Endodermal cell (in vitro differentiated cells): Measurements from ENCODE around the gene ESD. TPM values are rescaled to one million over a fixed set of nuclear protein-coding genes. Genes with fewer than 3 reads are reported as not detected.

Experiments
- DNase-seq: peaks from one replicate; pipeline ENCODE4 v3.0.0-alpha.2; 2017
- H3K27ac ChIP-seq: 2 replicates; pipeline ENCODE4 v1.5.1; 2013; ENCODE audit warnings: mild to moderate bottlenecking, low read depth, low read length, moderate library complexity
- H3K27me3 ChIP-seq: 2 replicates; pipeline ENCODE4 v1.6.1; 2013; ENCODE audit warnings: mild to moderate bottlenecking, low read length, moderate library complexity; ENCODE audit not compliant: insufficient read depth, control insufficient read depth, poor library complexity, severe bottlenecking
- H3K36me3 ChIP-seq: 2 replicates; pipeline ENCODE4 v1.7.0; 2013; ENCODE audit warnings: mild to moderate bottlenecking, low read length, moderate library complexity; ENCODE audit not compliant: control insufficient read depth, insufficient read depth
- H3K4me1 ChIP-seq: one replicate; pipeline ENCODE4 v1.7.0; 2013; ENCODE audit warnings: low read length; ENCODE audit not compliant: control insufficient read depth, insufficient read depth
- H3K4me3 ChIP-seq: 2 replicates; pipeline ENCODE4 v1.5.1; 2013; ENCODE audit warnings: mild to moderate bottlenecking, low read length, moderate library complexity
- H3K9ac ChIP-seq: 2 replicates; pipeline ENCODE4 v1.6.1; 2013; ENCODE audit warnings: mild to moderate bottlenecking, low read length, moderate library complexity; ENCODE audit not compliant: poor library complexity, severe bottlenecking; ENCODE audit errors: extremely low read depth
- H3K9me3 ChIP-seq: 2 replicates; pipeline ENCODE4 v1.6.1; 2013; ENCODE audit warnings: mild to moderate bottlenecking, low read length, moderate library complexity; ENCODE audit not compliant: control insufficient read depth
- H3K27ac Mint-ChIP-seq: 2 replicates; pipeline ENCODE4 v1.8.0; 2020; ENCODE audit warnings: mixed read lengths
- H3K27me3 Mint-ChIP-seq: 2 replicates; pipeline ENCODE4 v1.8.0; 2021; ENCODE audit warnings: mild to moderate bottlenecking, mixed read lengths; ENCODE audit not compliant: insufficient read depth
- H3K36me3 Mint-ChIP-seq: 2 replicates; pipeline ENCODE4 v1.8.0; 2020; ENCODE audit warnings: low read depth, mixed read lengths
- H3K4me1 Mint-ChIP-seq: 2 replicates; pipeline ENCODE4 v1.8.0; 2020; ENCODE audit warnings: mixed read lengths
- H3K4me3 Mint-ChIP-seq: 2 replicates; pipeline ENCODE4 v1.8.0; 2020; ENCODE audit warnings: mild to moderate bottlenecking, moderate library complexity, mixed read lengths
- H3K9me3 Mint-ChIP-seq: 2 replicates; pipeline ENCODE4 v1.8.0; 2020; ENCODE audit warnings: mild to moderate bottlenecking, mixed read lengths
- CTCF ChIP-seq: fragments of 200-600 bp; sonication (generic); conservative IDR thresholded peaks from 2 replicates; pipeline ENCODE4 v1.5.0; 2021; ENCODE audit warnings: antibody characterized with exemption, mild to moderate bottlenecking
- WGBS, 2 experiments: methylation state at CpG; one replicate each; pipeline versions ENCODE4 v1.1.5 to v1.1.7; 2013; ENCODE audit warnings: missing lambda C conversion rate in 2 of 2, mixed read lengths in 1 of 2; ENCODE audit not compliant: insufficient coverage in 1 of 2, insufficient read length in 1 of 2; 5-methylcytosine and 5-hydroxymethylcytosine counted together
- total RNA-seq, 2 donors: library from RNA; stranded (reverse); fragmentation: NEBNext Ultra II Directional in 1 of 2; extraction: Animal tissue kit (Norgen Biotek cat#: 25700) in 1 of 2; gene quantifications; 2 replicates in 1 of 2; 3 replicates in 1 of 2; pipeline ENCODE4 v1.2.1, GENCODE V29; 2021

Gene ESD
- total RNA-seq, 2 donors from 2014 or later = 55.5 to 67.7 TPM

GRCh38 chr13:46845146-46845545, 48.2 kb upstream of the ESD start:
- 86% methylated on average over 2 of the region's 2 CpGs for WGBS, 2 experiments
- Mint-ChIP-seq H3K4me3 (no peak overlapping the region), H3K27me3 (no peaks in the 10 kb centered on the region), H3K4me1 (no peaks in the 10 kb centered on the region), H3K27ac (no peak overlapping the region), H3K9me3 (no peaks in the 10 kb centered on the region), H3K36me3 (no peaks in the 10 kb centered on the region)
- no peak for DNase-seq
- no peak overlapping the region for H3K4me3 ChIP-seq
- H3K4me1 ChIP-seq = no peaks in the 10 kb centered on the region
- peaks cover under 1% of the 10 kb centered on the region for H3K27me3 ChIP-seq
- TF ChIP-seq CTCF = no peak
- H3K9ac ChIP-seq = no peak overlapping the region
- no peaks in the 10 kb centered on the region for H3K9me3 ChIP-seq
- H3K27ac ChIP-seq = no peak overlapping the region
- H3K36me3 ChIP-seq = no peaks in the 10 kb centered on the region

GRCh38 chr13:46844431-46844830, 47.5 kb upstream of the ESD start:
- no peak overlapping the region for H3K4me3 ChIP-seq
- H3K36me3 Mint-ChIP-seq = no peaks in the 10 kb centered on the region
- 82 to 89% methylated on average over 3 to 4 of the region's 4 CpGs for WGBS, 2 experiments
- H3K9me3 Mint-ChIP-seq = no peaks in the 10 kb centered on the region
- H3K4me3 Mint-ChIP-seq = no peak overlapping the region
- no peaks in the 10 kb centered on the region for H3K4me1 ChIP-seq
- DNase-seq = no peak
- no peak overlapping the region for H3K27ac ChIP-seq
- H3K9me3 ChIP-seq = no peaks in the 10 kb centered on the region
- no peak overlapping the region for H3K9ac ChIP-seq
- no peak for TF ChIP-seq CTCF
- H3K4me1 Mint-ChIP-seq = no peaks in the 10 kb centered on the region
- H3K27me3 Mint-ChIP-seq = no peaks in the 10 kb centered on the region
- H3K27me3 ChIP-seq = no peaks in the 10 kb centered on the region
- H3K36me3 ChIP-seq = no peaks in the 10 kb centered on the region
- H3K27ac Mint-ChIP-seq = no peak overlapping the region

- WGBS, 2 experiments = 97 to 100% methylated on average over 1 of the region's 1 CpG
- TF ChIP-seq CTCF = no peak
- H3K36me3 ChIP-seq = no peaks in the 10 kb centered on the region
- Mint-ChIP-seq H3K4me3 (no peak overlapping the region), H3K9me3 (no peaks in the 10 kb centered on the region), H3K36me3 (no peaks in the 10 kb centered on the region), H3K27me3 (no peaks in the 10 kb centered on the region), H3K4me1 (no peaks in the 10 kb centered on the region), H3K27ac (no peak overlapping the region)
- DNase-seq = no peak
- no peak overlapping the region for H3K27ac ChIP-seq
- H3K9ac ChIP-seq = no peak overlapping the region
- H3K4me1 ChIP-seq = no peaks in the 10 kb centered on the region
- no peaks in the 10 kb centered on the region for H3K9me3 ChIP-seq
- peaks cover 6% of the 10 kb centered on the region for H3K27me3 ChIP-seq
- no peak overlapping the region for H3K4me3 ChIP-seq
Measured at GRCh38 chr13:46839399-46839798, 42.4 kb upstream of the ESD start.
